HCT116 (cell line): ENCODE data around the gene NLE1. TPM values are rescaled to one million over a fixed set of nuclear protein-coding genes. Genes with fewer than 3 reads are reported as not detected.
"Not testable (repeated sequence)": the region's sequence is repeated elsewhere in the genome, so short reads cannot be mapped to it uniquely, and the experiment has no call there.

Source experiments
- ATAC-seq: fragments of 200-7000 bp; cut with Tn5 transposase; 2 replicates; pipeline ENCODE4 v1.9.1; 2020; ENCODE audit warnings: mild to moderate bottlenecking, moderate library complexity
- BruUV-seq: library from RNA; stranded (reverse); fragments of 400-500 nt; replicated peaks from 2 replicates; lab custom pipeline; 2021; lab: Mats Ljungman, UMichigan
- CTCF ChIA-PET: fragments of 300-600 bp; sonication (Branson Sonifier 250); formaldehyde crosslinking; loops from one replicate; lab custom pipeline; 2021; ENCODE audit warnings: antibody characterized with exemption; lab: Charles Lee
- POLR2A ChIA-PET: fragments of 300-600, 350-600 bp; sonication (Branson Sonifier 250); formaldehyde crosslinking; loops from one replicate; lab custom pipeline; 2021; ENCODE audit warnings: antibody characterized with exemption; lab: Charles Lee
- RAD21 ChIA-PET, 2 experiments: fragments of 300-600 bp; sonication (Branson Sonifier 250); formaldehyde crosslinking; loops; one replicate each; lab custom pipeline; 2023; ENCODE audit warnings: low total read pairs in 2 of 2; ENCODE audit not compliant: uncharacterized antibody in 2 of 2, unreplicated experiment in 2 of 2, low non-redundant PET in 1 of 2; lab: Charles Lee
- DNase-seq: peaks from one replicate; pipeline ENCODE4 v3.0.0-alpha.2; 2010; ENCODE audit warnings: low read depth, low spot score
- H2AFZ ChIP-seq: fragments of 200-600 bp; shearing (Covaris generic), sonication (generic); 2 replicates; pipeline ENCODE4 v1.6.1; 2017; ENCODE audit warnings: low read depth, mixed run types, mixed read lengths, antibody characterized with exemption, low read length; ENCODE audit not compliant: poor library complexity, severe bottlenecking
- H3K27ac ChIP-seq: 2 replicates; pipeline ENCODE4 v1.5.1; 2012; ENCODE audit warnings: low read depth, low read length
- H3K27me3 ChIP-seq: fragments of 200-600 bp; sonication (generic); 2 replicates; pipeline ENCODE4 v1.6.1; 2016; ENCODE audit warnings: mixed run types, low read length, mixed read lengths; ENCODE audit not compliant: insufficient read depth
- H3K36me3 ChIP-seq, 2 experiments: fragments of 200-500 bp in 1 of 2; fragments of 200-600 bp in 1 of 2; sonication (Bioruptor generic) in 1 of 2; sonication (generic) in 1 of 2; 2 replicates each; pipeline versions ENCODE4 v1.5.1 to v1.6.1; 2014 to 2016; ENCODE audit warnings: low read length in 2 of 2, inconsistent platforms in 1 of 2, mixed read lengths in 1 of 2, mixed run types in 1 of 2; ENCODE audit not compliant: insufficient read depth in 2 of 2, control insufficient read depth in 1 of 2
- H3K4me1 ChIP-seq, 2 experiments: fragments of 200-600 bp in 1 of 2; sonication (generic) in 1 of 2; 2 replicates each; pipeline versions ENCODE4 v1.5.1 to v1.6.1; 2012 to 2017; ENCODE audit warnings: low read length in 2 of 2, inconsistent platforms in 1 of 2, mild to moderate bottlenecking in 1 of 2, mixed read lengths in 1 of 2, mixed run types in 1 of 2, moderate library complexity in 1 of 2; ENCODE audit not compliant: insufficient read depth in 2 of 2, control insufficient read depth in 1 of 2
- H3K4me2 ChIP-seq: fragments of 200-600 bp; sonication (generic); 2 replicates; pipeline ENCODE4 v1.6.1; 2017; ENCODE audit warnings: mixed run types, low read length, mixed read lengths
- H3K4me3 ChIP-seq, 2 experiments: fragments of 200-600 bp in 1 of 2; sonication (generic) in 1 of 2; replicated peaks in 1 of 2; 2 replicates each; pipeline ENCODE4 v1.5.1; 2011 to 2016; ENCODE audit warnings: low read length in 2 of 2, control low read depth in 1 of 2, low read depth in 1 of 2, mild to moderate bottlenecking in 1 of 2, mixed read lengths in 1 of 2, mixed run types in 1 of 2
- H3K79me2 ChIP-seq: fragments of 200-600 bp; sonication (generic); 2 replicates; pipeline ENCODE4 v1.6.1; 2017; ENCODE audit warnings: mild to moderate bottlenecking, mixed run types, low read length, moderate library complexity, mixed read lengths; ENCODE audit not compliant: insufficient read depth
- H3K9ac ChIP-seq: fragments of 200-600 bp; sonication (generic); 2 replicates; pipeline ENCODE4 v1.6.1; 2016; ENCODE audit warnings: low read length, mixed read lengths
- H3K9me2 ChIP-seq: fragments of 200-600 bp; sonication (generic), shearing (Covaris generic); 2 replicates; pipeline ENCODE4 v1.6.1; 2017; ENCODE audit warnings: mixed run types, mild to moderate bottlenecking, moderate library complexity; ENCODE audit not compliant: insufficient read depth
- H3K9me3 ChIP-seq, 2 experiments: fragments of 200-500 bp in 1 of 2; fragments of 200-600 bp in 1 of 2; sonication (Bioruptor generic) in 1 of 2; sonication (generic) in 1 of 2; 2 replicates each; pipeline ENCODE4 v1.6.1; 2014 to 2017; ENCODE audit warnings: low read length in 2 of 2, mixed read lengths in 2 of 2, inconsistent platforms in 1 of 2, low read depth in 1 of 2, mild to moderate bottlenecking in 1 of 2, mixed run types in 1 of 2, moderate library complexity in 1 of 2; ENCODE audit not compliant: control insufficient read depth in 1 of 2, insufficient read depth in 1 of 2
- H4K20me1 ChIP-seq: fragments of 200-600 bp; sonication (generic), shearing (Covaris generic); 2 replicates; pipeline ENCODE4 v1.6.1; 2017; ENCODE audit warnings: mixed run types, mild to moderate bottlenecking, moderate library complexity; ENCODE audit not compliant: insufficient read depth
- EZH2phosphoT487 ChIP-seq: fragments of 200-600 bp; IDR thresholded peaks from 2 replicates; pipeline ENCODE4 v1.6.1; 2018; ENCODE audit warnings: antibody characterized with exemption, borderline replicate concordance
- REST ChIP-seq: IDR thresholded peaks from 2 replicates; pipeline ENCODE4 v1.6.1; 2012; ENCODE audit warnings: low read depth
- intact Hi-C: fragments of 100-400 bp; cut with micrococcal nuclease; formaldehyde crosslinking; loops from 2 replicates; pipeline ENCODE4 v1.10.0; 2022
- total RNA-seq: library from RNA; stranded (reverse); gene quantifications from one replicate; pipeline ENCODE4 v1.2.1, GENCODE V29; 2021; ENCODE audit not compliant: unreplicated experiment

The NLE1 gene
- total RNA-seq, 1 experiment from 2014 or later: 55.5 TPM

GRCh38 chr17:35110791-35111190 is 31.3 kb downstream of the NLE1 start:
- H3K4me3 ChIP-seq, POLR2A ChIA-PET, H3K27me3 ChIP-seq, H2AFZ ChIP-seq, H3K79me2 ChIP-seq, H3K4me2 ChIP-seq, DNase-seq, ATAC-seq, H4K20me1 ChIP-seq, CTCF ChIA-PET, H3K27ac ChIP-seq, BruUV-seq, H3K36me3 ChIP-seq, intact Hi-C loops, H3K9ac ChIP-seq, RAD21 ChIA-PET, H3K9me3 ChIP-seq, H3K9me2 ChIP-seq: not testable (repeated sequence)
- peaks cover 4 to 18% of the 10 kb centered on the region in 2 experiments; a peak in 3 of 4 replicates for H3K4me1 ChIP-seq

- DNase-seq (no peak), ATAC-seq (no peak)
- H3K9ac ChIP-seq: no peak overlapping the region
- H4K20me1 ChIP-seq: no peaks in the 10 kb centered on the region
- no peak overlapping the region for H2AFZ ChIP-seq
- ChIA-PET RAD21 (no interaction called here), POLR2A (interaction anchor here (1.0 kb wide), 1 partner anchor 11 kb away, joined by 3 read pairs; no protein-coding TSS in a partner anchor), CTCF (no interaction called here)
- H3K36me3 ChIP-seq: peaks cover 7 to 22% of the 10 kb centered on the region in 2 experiments
- no peak overlapping the region for H3K4me2 ChIP-seq
- no peaks in the 10 kb centered on the region for H3K27me3 ChIP-seq
- intact Hi-C loops: no loop called here
- no peak overlapping the region for H3K4me3 ChIP-seq
- no peaks in the 10 kb centered on the region for H3K9me2 ChIP-seq
- TF ChIP-seq EZH2phosphoT487 (no peak), REST (no peak)
- H3K79me2 ChIP-seq: no peaks in the 10 kb centered on the region
- no peaks in the 10 kb centered on the region for H3K9me3 ChIP-seq
- BruUV-seq: no TSS peak
- H3K27ac ChIP-seq: no peak overlapping the region
- peaks cover 4 to 18% of the 10 kb centered on the region in 2 experiments; a peak in 3 of 4 replicates for H3K4me1 ChIP-seq
These were observed 37.2 kb downstream of the NLE1 start for GRCh38 chr17:35104844-35105450.
